Loucy (cell line): Measurements from ENCODE around the gene HIRA.

Experiments
- CTCF ChIP-seq: fragments of 200-600 bp; sonication (generic); conservative IDR thresholded peaks from 2 replicates; pipeline ENCODE4 v1.5.1; 2014; ENCODE audit warnings: mild to moderate bottlenecking, antibody characterized with exemption, low read length
- EZH2phosphoT487 ChIP-seq: fragments of 200-600 bp; IDR thresholded peaks from 2 replicates; pipeline ENCODE4 v1.6.1; 2018; ENCODE audit warnings: antibody characterized with exemption, mild to moderate bottlenecking, moderate library complexity, borderline replicate concordance

- TF ChIP-seq CTCF, result no peak
- no peak for TF ChIP-seq EZH2phosphoT487
These were observed 57.1 kb downstream of the HIRA start for GRCh38 chr22:19374410-19374809.
